ENCODE measurements around the gene ARMC2.

GRCh38 chr6:108957221-108957620, 109.0 kb downstream of the ARMC2 start:
- no peak for TF ChIP-seq CHD2 (IDR thresholded peaks at IDR 0.05; ENCODE audit: low read length, partially characterized antibody)
- TF ChIP-seq MAX (IDR thresholded peaks at IDR 0.05; ENCODE audit: low read depth): no peak
- TF ChIP-seq TEAD4 (IDR thresholded peaks at IDR 0.05; ENCODE audit: borderline replicate concordance, insufficient read depth): no peak
- TF ChIP-seq TCF12 (IDR thresholded peaks at IDR 0.05): no peak
- TF ChIP-seq CTCF (IDR thresholded peaks at IDR 0.05): no peak
- no peak for TF ChIP-seq REST (IDR thresholded peaks at IDR 0.05; ENCODE audit: low read depth, low read length)
- TF ChIP-seq FOXJ3 (CRISPR knock-in tag; IDR thresholded peaks at IDR 0.05): no peak
